SK-N-SH treated with all-trans-retinoic acid at 6 μM for 48 hours (cell line): ENCODE results near the gene CMTM2.

Experiments used
- ATAC-seq: fragments of 200-7000 bp; cut with Tn5 transposase; 3 replicates; pipeline ENCODE4 v1.9.1; 2020; ENCODE audit warnings: mild to moderate bottlenecking, moderate library complexity
- ARNTL ChIP-seq: fragments of 450-650 bp; formaldehyde crosslinking; IDR thresholded peaks from 2 replicates; pipeline ENCODE4 v1.5.0; 2020; ENCODE audit warnings: low read depth, mild to moderate bottlenecking, moderate library complexity, borderline replicate concordance
- BACH2 ChIP-seq: fragments of 250-450 bp; sonication (Bioruptor Pico); IDR thresholded peaks from 2 replicates; pipeline ENCODE4 v1.9.0; 2021; ENCODE audit warnings: mild to moderate bottlenecking, borderline replicate concordance
- CREB5 ChIP-seq: fragments of 250-450 bp; sonication (Bioruptor Pico); IDR thresholded peaks from 2 replicates; pipeline ENCODE4 v1.5.1; 2020; ENCODE audit warnings: low read depth, mild to moderate bottlenecking, moderate library complexity
- CSDC2 ChIP-seq: fragments of 250-450 bp; sonication (Bioruptor Pico); IDR thresholded peaks from 2 replicates; pipeline ENCODE4 v1.5.0; 2020; ENCODE audit warnings: mild to moderate bottlenecking, moderate library complexity
- CSRNP3 ChIP-seq: fragments of 250-450 bp; sonication (Bioruptor Pico); IDR thresholded peaks from 2 replicates; pipeline ENCODE4 v1.5.1; 2021; ENCODE audit warnings: mild to moderate bottlenecking, moderate library complexity
- ESRRG ChIP-seq: fragments of 250-450 bp; sonication (Bioruptor Pico); IDR thresholded peaks from 2 replicates; pipeline ENCODE4 v1.6.1; 2021; ENCODE audit warnings: mild to moderate bottlenecking
- GLIS3 ChIP-seq: fragments of 250-450 bp; sonication (Bioruptor Pico); IDR thresholded peaks from 2 replicates; pipeline ENCODE4 v1.5.0; 2020; ENCODE audit warnings: mild to moderate bottlenecking, moderate library complexity
- ISL1 ChIP-seq: fragments of 250-450 bp; sonication (Bioruptor Pico); IDR thresholded peaks from 2 replicates; pipeline ENCODE4 v2.1.2; 2022; ENCODE audit warnings: mild to moderate bottlenecking, moderate library complexity
- OSR1 ChIP-seq: fragments of 250-450 bp; sonication (Bioruptor Pico); IDR thresholded peaks from 2 replicates; pipeline ENCODE4 v1.8.0; 2022; ENCODE audit warnings: moderate library complexity, mild to moderate bottlenecking, inconsistent platforms
- PPARA ChIP-seq: fragments of 250-450 bp; sonication (Bioruptor Pico); IDR thresholded peaks from 2 replicates; pipeline ENCODE4 v1.5.0; 2020; ENCODE audit warnings: mild to moderate bottlenecking, borderline replicate concordance
- RARB ChIP-seq: fragments of 250-450 bp; sonication (Bioruptor Pico); IDR thresholded peaks from 2 replicates; pipeline ENCODE4 v1.8.0; 2021; ENCODE audit warnings: mild to moderate bottlenecking, moderate library complexity
- TCF4 ChIP-seq: fragments of 250-450 bp; sonication (Bioruptor Pico); IDR thresholded peaks from 2 replicates; pipeline ENCODE4 v1.8.0; 2021; ENCODE audit warnings: mild to moderate bottlenecking, moderate library complexity, borderline replicate concordance
- TOX ChIP-seq: fragments of 250-450 bp; sonication (Bioruptor Pico); IDR thresholded peaks from 2 replicates; pipeline ENCODE4 v1.8.0; 2021; ENCODE audit warnings: mild to moderate bottlenecking, moderate library complexity, borderline replicate concordance
- TSHZ2 ChIP-seq: fragments of 250-450 bp; sonication (Bioruptor Pico); IDR thresholded peaks from 2 replicates; pipeline ENCODE4 v1.5.0; 2020; ENCODE audit warnings: mild to moderate bottlenecking, moderate library complexity
- ZC3H10 ChIP-seq: fragments of 250-450 bp; sonication (Bioruptor Pico); IDR thresholded peaks from 2 replicates; pipeline ENCODE4 v1.5.1; 2021; ENCODE audit warnings: mild to moderate bottlenecking, moderate library complexity
- ZFP3 ChIP-seq: fragments of 250-450 bp; sonication (Bioruptor Pico); IDR thresholded peaks from 2 replicates; pipeline ENCODE4 v1.5.0; 2020; ENCODE audit warnings: mild to moderate bottlenecking, moderate library complexity
- ZNF565 ChIP-seq: fragments of 450-650 bp; formaldehyde crosslinking; conservative IDR thresholded peaks from 2 replicates; pipeline ENCODE4 v1.5.0; 2020; ENCODE audit warnings: low read depth, mild to moderate bottlenecking, moderate library complexity
- ZNF70 ChIP-seq: fragments of 450-650 bp; formaldehyde crosslinking; IDR thresholded peaks from 2 replicates; pipeline ENCODE4 v1.5.0; 2020; ENCODE audit warnings: mild to moderate bottlenecking, moderate library complexity
- ZNF8 ChIP-seq: fragments of 450-650 bp; formaldehyde crosslinking; IDR thresholded peaks from 2 replicates; pipeline ENCODE4 v1.5.0; 2020; ENCODE audit warnings: mild to moderate bottlenecking, moderate library complexity

CMTM2 gene, protein sequence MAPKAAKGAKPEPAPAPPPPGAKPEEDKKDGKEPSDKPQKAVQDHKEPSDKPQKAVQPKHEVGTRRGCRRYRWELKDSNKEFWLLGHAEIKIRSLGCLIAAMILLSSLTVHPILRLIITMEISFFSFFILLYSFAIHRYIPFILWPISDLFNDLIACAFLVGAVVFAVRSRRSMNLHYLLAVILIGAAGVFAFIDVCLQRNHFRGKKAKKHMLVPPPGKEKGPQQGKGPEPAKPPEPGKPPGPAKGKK

DNA sequence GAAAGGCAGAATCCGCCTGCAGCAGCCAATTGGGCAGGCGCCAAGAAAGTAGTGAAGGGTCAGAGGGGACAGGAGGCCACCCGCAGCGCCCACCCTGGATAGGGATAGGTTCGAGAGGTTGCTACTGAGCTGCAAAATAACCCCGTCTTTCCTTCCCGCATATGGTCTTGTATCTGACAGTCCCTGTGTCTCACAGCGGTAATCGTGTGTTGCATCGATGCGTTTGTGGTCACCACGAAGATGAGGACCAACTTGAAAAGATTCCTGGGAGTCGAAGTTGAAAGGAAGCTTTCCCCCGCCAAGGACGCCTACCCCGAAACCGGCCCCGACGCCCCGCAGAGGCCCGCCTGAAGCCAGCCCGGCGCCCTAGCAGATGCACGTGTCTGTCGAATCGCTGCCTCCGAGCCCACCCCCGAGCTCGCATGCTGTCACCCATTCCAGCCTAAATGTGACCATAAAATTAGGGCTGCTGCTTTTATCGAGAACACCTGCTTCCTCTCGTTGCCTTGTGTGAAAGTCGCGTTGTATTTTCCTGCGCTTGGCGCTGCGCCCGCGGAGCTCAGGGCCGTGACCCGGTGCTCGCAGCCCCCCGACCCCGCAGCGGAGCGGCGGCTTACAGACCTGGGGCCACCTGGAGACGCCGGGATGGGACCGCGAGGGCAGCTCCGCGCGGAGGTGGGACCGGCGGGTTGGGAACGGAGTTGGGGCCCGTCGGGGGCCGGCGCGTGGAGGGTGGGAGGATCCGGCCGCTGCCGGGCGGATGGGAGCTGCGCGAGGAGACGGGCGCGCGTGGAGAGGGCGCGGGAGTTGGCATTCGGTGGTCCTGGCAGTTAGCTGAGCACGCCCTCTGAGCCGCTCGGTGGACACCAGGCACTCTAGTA is at the start of gene CMTM2:
CMTM2 (plus strand) TSS at position 813 of the 881 bp plus-strand sequence. CDS start 145 bp downstream, outside the sequence.
- ATAC-seq = no peak
- TF ChIP-seq ZNF565 (no peak), RARB (CRISPR knock-in tag) (no peak), ESRRG (CRISPR knock-in tag) (no peak), CSRNP3 (CRISPR knock-in tag) (no peak), CSDC2 (CRISPR knock-in tag) (no peak)

- ATAC-seq = no peak
- TF ChIP-seq PPARA (CRISPR knock-in tag) (no peak), ZFP3 (CRISPR knock-in tag) (no peak), CREB5 (CRISPR knock-in tag) (no peak), ARNTL (CRISPR knock-in tag) (no peak), RARB (CRISPR knock-in tag) (no peak), ZNF8 (CRISPR knock-in tag) (no peak), CSRNP3 (CRISPR knock-in tag) (no peak), BACH2 (CRISPR knock-in tag) (no peak), ZNF70 (CRISPR knock-in tag) (no peak), ZNF565 (no peak), GLIS3 (CRISPR knock-in tag) (no peak), ISL1 (no peak), TCF4 (CRISPR knock-in tag) (no peak), ZC3H10 (no peak), TSHZ2 (CRISPR knock-in tag) (no peak), TOX (CRISPR knock-in tag) (no peak)
- TF ChIP-seq, all 23 proteins: peak for 0
These were observed 49.8 kb upstream of the CMTM2 start for GRCh38 chr16:66529475-66529874.

DNA sequence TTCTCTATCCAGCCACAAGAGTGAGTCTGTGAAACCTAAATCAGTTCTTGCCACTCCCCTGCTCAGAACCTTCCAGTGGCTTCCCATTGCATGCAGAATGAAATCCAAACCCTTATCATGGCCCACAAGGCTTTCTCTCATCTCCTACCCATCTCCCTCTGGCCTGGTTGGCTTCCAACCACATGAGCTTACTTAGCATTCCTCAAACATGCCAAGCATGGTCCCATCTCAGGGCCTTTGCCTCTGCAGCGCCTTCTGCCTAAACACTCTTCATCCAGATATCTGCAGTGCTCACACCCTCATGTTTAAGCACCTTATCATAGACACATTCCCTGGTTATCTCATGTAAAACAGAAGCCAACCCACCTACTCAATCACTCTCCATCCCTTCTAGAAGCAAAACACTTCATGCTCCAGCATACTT is 44.9 kb upstream of the CMTM2 start:
- no peak for ATAC-seq
- no peak for TF ChIP-seq CSDC2 (CRISPR knock-in tag)
- no peak for TF ChIP-seq BACH2 (CRISPR knock-in tag)
- no peak for TF ChIP-seq RARB (CRISPR knock-in tag)
- TF ChIP-seq ESRRG (CRISPR knock-in tag) = no peak
- TF ChIP-seq TSHZ2 (CRISPR knock-in tag) = no peak
- no peak for TF ChIP-seq ZNF70 (CRISPR knock-in tag)
- TF ChIP-seq CREB5 (CRISPR knock-in tag) = no peak
- no peak for TF ChIP-seq CSRNP3 (CRISPR knock-in tag)
- no peak for TF ChIP-seq OSR1
